HG03571 (cell line): Measurements from ENCODE around the gene NAALAD2.
"Not testable (repeated sequence)": the region's sequence is repeated elsewhere in the genome, so short reads cannot be mapped to it uniquely, and the experiment has no call there.

Experiments used
- ATAC-seq: cut with Tn5 transposase; IDR thresholded peaks from one replicate; pipeline ENCODE4 v1.9.1; 2021; ENCODE audit not compliant: unreplicated experiment

NAALAD2 gene

DNA sequence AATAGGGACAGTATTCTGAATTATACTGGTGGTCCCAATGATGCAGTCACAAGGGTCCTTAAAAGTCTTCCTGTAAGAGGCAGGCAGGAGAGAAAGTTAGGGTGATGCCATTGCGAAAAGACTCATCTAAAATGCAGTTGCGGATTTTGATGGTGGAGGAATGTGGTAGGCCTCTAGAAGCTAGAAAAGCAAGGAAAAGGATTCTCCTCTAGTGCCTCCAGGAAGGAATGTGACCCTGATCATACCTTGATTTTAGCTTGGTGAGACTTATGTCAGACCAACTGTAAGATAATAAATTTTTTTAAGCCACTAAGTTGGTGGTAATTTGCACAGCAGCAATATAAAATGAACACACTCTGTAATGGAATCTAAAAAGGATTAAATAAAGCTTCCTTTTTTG lies 54.5 kb downstream of the NAALAD2 start:
- no peak for ATAC-seq

DNA sequence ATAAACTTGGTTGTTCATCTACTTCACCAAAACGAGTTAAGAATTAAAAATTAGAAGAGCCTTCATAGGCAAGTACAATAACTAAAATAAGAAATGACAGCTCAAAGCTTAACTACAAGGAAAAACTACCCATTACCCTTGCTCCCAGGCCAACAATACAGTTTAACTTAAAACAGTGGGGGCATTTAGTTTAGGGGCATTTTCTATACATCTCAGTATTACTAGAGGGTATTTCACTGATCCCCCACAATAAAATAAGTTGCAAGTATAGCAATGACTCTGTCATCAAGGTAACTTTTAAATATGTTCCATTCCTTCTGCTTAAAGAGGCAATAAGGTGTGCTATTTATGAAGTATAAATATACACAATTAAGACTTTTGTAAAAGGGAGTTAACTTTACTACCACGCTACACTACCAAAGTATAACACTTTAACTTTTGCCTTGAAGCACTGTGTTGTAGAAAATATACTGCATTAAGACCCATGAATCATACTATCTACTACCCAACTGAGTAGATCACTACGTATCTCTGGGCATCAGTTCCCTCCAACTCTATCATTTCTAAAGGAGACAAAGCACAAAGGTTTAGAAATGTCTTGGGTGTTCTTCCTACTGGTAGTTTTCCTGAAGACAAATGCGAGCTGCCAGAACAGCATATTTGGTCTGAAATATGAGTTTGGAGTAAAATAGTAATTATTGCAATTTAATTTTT lies 58.6 kb downstream of the NAALAD2 start:
- no peak for ATAC-seq

DNA sequence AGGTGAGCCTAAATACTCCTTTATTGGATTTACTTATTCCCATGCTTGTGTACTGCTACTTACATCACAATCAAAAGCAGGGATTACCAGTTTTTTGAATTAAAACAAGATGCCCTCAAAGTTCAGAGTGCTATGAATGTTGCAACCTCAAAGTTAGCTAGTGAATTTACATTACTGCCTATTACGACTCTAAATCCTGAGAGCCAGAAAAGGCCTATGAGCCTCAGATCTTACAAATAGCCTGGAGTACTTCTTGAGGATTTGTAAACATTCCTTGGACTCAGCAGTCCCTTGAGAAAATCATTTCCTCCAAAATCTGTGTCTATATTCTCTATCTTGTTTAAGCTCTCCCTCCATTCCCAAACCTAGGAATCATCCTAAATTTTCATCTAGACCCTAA lies 62.9 kb downstream of the NAALAD2 start:
- ATAC-seq = no peak

- no peak for ATAC-seq
Measured at GRCh38 chr11:90202342-90202741, 67.9 kb downstream of the NAALAD2 start.

- no peak for ATAC-seq
Measured at GRCh38 chr11:90204407-90204806, 69.9 kb downstream of the NAALAD2 start.

DNA sequence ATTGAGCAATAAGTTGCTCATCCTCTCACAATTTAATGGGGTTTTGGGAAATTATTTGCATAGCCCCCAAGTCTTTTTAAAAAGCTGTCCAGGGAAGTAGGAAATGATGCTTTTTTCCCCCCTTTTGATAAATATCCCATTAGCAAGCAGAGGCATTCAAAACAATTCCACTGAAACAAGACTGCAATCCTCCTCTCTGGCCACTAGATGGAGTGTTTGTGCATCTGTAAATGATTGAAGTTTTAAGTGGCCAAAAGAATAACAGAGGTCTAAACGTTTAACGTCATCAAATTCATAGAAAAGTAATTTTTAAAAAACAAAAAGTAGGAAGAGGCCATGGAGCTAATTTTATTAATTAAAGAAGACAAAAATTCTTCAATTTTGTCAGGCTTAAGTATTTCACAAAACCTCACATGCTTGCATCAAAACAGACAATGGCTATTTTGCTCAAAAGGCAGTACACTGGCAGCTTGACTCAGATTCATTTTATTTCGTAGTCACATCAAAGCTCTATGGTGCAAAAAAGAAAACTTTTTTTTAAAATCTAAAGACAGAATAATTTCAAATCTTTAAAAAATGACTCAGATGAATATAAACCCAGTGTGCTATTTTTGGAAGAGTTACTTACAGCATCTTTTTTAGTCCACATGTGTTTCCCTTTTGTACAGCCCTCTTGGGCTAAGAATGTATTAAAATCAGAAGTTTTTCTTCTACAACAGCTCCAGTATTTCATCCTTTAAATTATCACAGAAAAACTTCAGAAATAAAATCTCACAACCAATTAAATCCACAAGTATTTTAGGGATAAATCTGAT lies 70.6 kb downstream of the NAALAD2 start:
- ATAC-seq = peak; percentile 73

DNA sequence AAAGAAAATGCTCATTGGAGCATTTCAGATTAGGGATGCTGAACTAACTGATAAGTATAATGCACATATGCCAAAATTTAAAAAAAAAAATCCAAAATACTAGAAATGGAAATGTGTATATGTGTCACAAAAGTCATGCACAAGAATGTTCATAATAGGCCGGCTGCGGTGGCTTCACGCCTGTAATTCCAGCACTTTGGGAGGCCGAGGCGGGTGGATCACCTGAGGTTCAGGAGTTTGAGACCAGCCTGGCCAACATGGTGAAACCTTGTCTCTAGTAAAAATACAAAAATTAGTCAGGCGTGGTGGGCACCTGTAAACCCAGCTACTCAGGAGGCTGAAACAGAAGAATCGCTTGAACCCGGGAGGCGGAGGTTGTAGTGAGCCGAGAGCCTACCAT lies 73.5 kb downstream of the NAALAD2 start:
- not testable (repeated sequence) for ATAC-seq

DNA sequence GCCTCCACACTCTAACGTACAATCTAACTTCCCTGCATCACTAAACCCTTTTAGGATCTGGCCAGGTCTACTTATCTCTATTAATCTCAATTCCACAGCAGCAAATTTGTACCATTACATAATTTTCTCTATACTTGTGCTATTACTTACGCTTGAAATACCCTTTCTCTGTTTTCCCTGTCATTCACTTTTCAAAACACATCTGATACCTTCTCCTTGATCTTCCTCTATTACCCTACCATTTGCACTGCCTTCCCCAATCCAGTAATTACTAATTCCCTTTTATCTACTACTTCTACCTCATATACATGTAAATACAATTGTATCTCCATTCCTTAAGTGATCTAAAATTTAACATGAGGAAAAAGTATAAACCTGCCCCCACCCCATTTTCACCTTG lies 74.4 kb downstream of the NAALAD2 start:
- ATAC-seq = no peak

- no peak for ATAC-seq
Measured at GRCh38 chr11:90213322-90213721, 78.9 kb downstream of the NAALAD2 start.

DNA sequence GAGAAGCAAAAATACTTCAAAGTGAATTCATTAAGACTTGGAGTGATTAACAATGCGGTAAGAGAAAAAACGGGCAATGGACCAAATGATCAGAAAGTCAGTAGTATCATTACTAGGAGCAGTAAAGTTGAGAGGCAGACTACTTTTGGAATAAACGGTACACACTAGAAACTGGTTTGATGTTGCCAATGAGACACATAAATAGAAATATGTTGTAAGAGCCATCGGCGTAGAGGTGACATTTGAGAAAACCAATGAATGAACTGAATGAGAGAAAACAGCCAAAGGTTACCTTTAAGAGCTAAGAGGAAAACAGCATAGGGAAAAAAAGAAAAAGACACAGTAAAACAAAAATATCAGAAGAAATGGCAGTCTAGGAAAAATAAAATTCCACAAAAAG lies 82.1 kb downstream of the NAALAD2 start:
- no peak for ATAC-seq

DNA sequence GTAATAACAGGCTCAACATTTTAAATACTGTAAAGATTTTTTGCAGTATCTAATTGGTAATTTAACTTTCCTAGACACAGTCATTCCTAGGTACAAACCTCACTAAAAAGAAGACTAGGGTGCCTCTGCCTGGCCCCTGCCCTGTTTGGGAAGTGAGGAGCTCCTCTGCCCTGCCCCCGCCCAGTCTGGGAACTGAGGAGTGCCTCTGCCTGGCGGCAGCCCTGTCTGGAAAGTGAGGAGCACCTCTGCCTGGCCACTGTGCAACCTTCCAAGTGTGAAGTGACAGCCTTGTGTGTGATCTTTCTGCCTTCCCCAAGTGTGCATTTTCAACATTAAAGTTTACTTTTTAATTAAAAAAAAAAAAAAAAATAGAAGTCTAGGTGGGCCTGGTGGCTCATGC lies 84.1 kb downstream of the NAALAD2 start:
- ATAC-seq = no peak

DNA sequence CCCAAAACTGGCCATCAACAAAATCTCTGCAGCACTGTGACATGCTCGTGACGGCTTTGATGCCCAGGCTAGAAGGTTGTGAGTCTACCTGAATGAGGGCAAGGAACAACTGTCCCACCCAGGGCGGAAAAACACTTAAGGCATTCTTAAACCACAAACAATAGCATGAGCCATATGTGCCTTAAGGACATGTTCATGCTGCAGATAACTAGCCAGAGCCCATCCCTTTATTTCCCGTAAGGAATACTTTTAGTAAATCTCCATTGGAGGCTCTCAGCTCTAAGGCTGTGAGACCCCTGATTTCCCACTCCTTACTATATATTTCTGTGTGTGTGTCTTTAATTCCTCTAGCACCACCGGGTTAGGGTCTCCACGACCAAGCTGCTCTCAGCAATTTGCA lies 85.0 kb downstream of the NAALAD2 start:
- ATAC-seq = no peak

DNA sequence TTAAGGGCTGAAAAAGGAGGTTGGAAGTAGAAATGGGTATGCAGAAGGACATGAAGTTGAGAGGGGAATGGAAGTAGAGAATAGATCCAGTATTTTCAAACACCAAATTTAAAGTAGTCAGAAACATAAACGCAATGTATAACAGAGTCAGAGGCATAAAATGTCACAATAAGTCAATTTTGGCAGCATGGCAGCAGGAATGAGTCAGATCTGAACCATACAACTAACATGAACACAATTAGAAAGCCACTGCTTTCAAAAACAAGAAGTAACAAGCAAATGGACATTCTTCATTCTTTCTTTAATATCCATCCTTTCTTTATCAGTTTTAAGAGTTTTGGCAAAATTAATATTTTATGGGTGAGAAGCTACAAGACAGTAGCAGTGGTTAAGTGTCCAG lies 85.9 kb downstream of the NAALAD2 start:
- no peak for ATAC-seq

- no peak for ATAC-seq
Measured at GRCh38 chr11:90221803-90222458, 87.5 kb downstream of the NAALAD2 start.

GRCh38 chr11:90222459-90223247 lies 88.2 kb downstream of the NAALAD2 start, which contains the start of gene CHORDC1:
Gene CHORDC1 (minus strand): TSS chr11:90223049. CDS start chr11:90222954, 95 bp downstream.
- ATAC-seq = peak; percentile 91

DNA sequence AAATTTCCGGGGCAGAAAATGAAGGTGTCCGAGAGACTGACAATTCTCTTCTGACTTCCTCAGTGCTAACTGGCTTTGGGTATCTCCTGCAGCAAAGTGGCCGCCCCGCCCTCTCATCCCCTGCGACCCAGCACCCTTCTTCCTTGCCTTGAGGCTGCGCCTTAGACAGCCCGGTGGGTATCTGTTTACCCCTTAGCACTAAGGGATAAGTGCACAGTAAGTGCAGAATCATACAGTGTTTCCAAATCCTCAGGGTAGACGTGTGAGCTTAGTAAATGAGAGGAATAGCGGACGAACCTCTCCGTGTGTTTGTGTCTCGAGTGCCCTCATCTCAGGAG lies 88.8 kb downstream of the NAALAD2 start:
- ATAC-seq = peak; percentile 48

DNA sequence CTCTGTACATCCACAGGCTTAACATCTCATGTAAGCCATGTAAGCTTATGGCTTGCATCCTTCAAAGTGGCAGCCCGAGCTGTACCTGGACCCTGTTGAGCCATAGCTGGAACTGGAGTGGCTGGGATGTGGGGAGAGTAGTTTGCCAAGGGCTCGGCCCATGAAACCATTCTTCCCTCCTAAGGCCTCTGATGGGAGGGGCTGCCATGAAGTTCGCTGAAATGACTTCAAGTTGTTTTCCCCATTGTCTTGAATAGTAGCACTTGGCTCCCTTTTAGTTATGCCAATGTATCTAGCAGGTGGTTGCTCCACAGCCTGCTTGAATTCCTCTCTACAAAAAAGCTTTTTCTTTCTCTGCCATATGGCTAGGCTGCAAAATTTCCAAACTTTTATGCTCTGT lies 93.6 kb downstream of the NAALAD2 start:
- ATAC-seq = no peak

DNA sequence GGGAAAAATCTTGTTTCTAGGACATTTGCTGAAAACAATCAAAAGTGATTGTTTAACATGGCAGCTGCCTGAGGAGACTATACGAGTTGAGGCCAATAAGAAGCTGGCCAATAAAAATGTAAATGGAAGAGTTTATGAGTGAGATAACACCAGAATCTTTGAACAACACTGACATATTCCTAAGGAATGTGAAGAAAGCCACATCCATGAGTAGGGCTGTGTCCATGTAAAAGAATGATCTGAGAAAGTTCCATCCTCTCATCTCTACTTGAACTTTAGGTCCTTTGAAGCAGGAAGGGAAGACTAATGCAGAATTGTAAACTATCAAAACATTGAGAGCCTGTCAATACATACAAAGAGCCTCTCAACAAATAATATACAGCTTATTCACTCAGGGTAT lies 95.3 kb downstream of the NAALAD2 start:
- ATAC-seq = no peak

- no peak for ATAC-seq
Measured at GRCh38 chr11:90234977-90235376, 100.5 kb downstream of the NAALAD2 start.

DNA sequence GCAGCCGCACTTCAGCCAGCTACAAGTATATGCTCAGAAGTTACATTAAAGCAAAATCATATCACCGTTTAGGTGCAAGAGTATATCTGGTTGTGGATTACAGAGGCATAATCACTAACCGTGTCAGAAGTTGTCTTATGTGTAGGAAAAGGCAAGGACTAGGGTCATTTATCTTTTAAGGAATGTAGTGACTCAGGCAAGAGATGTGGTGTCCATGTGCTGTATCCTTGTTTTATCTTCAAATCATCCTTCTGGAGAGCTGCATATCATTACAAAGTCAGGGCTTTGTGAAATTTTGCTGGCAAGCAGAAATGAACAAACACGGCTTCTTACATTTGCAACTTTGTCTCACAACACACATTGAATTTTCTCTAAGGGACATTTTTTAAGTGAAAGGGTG lies 101.1 kb downstream of the NAALAD2 start:
- ATAC-seq = no peak

- ATAC-seq = no peak
Measured at GRCh38 chr11:90237004-90237403, 102.5 kb downstream of the NAALAD2 start.
